GM21737 (cell line): ENCODE measurements around the gene KNL1.

ENCODE experiments used
- ATAC-seq: cut with Tn5 transposase; IDR thresholded peaks from one replicate; pipeline ENCODE4 v1.9.1; 2021; ENCODE audit warnings: mild to moderate bottlenecking, moderate library complexity; ENCODE audit not compliant: unreplicated experiment

Gene KNL1

DNA sequence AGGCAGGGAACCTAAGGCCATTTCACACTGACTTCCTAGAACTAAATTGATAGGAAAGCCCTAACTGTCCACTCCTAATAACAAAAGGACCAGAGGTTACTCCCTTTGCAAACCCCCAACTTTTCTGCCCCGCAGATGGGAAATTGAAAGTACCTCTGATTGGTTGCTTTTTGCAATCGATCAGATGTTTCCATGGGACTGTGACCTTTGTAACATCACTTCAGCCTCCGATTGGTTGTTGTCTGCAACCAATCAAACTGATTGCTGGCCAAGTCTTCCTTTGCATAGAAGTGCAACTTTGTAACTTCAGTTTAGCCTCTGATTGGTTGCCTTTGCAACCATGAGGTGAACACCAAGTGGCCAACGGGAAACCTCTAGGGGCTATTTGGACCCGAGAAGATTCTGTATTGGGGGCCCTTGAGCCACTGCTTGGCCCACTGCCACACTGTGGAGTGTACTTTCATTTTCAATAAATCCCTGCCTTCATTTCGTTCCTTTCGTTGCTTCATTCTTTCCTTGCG is 11.3 kb upstream of the KNL1 start:
- ATAC-seq, result no peak

DNA sequence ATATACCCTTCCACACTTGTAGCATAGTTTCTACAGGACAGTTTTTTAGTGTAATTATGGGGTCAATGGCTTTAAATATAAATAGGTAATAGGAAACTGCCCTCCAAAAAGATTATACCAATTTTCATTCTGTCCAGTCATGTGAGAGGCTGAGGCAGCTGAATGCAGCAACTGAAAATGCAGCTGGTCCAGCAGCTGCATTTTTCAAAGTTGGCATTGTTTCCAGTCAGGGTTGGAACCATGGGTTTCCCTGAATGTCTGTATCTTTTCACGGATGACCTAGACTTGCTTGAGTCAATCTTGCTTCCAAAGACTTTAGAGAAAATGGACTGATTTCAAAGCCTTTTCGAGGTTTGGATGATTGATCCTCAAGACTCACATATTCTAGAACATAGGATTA is 9.9 kb upstream of the KNL1 start:
- ATAC-seq, result no peak

DNA sequence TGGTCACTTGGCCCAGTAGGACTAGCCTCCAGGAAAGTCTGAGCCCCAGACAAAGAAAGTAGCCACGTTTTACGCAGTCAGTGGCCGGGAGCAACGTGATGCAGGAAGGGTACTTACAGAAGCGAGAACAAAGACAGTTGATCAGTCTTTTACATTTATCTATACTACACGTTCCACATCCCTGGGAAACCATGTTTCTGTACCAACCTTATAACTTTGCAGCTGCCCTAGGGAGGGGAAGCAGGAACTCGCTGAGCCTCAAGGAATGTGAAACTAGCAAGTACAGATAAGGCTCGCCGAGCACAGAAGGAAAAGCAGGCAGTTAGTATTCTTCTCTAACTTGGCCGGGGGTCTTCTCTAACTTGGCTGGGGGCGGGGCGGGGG is 3.4 kb upstream of the KNL1 start:
- ATAC-seq, result no peak

DNA sequence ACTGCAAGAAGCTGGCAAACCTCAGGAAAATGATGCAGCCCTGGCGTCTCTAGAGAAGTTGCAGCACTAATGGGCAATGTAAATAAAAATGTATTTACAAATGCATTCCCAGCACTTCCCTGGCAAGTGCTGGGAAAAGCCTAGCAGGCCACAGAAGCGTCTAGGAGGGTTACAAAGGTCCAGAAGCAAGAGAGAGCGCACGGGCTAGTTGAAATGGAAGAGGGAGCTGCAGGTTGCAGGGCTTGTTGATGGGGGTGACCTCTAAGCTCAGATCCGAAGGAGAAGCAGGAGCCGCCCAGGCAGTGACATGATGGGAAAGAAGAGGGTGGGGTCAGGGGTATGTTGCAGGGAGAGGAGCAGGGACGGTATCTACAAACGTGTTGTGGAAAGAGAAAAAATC is 2.7 kb upstream of the KNL1 start:
- ATAC-seq, result no peak

DNA sequence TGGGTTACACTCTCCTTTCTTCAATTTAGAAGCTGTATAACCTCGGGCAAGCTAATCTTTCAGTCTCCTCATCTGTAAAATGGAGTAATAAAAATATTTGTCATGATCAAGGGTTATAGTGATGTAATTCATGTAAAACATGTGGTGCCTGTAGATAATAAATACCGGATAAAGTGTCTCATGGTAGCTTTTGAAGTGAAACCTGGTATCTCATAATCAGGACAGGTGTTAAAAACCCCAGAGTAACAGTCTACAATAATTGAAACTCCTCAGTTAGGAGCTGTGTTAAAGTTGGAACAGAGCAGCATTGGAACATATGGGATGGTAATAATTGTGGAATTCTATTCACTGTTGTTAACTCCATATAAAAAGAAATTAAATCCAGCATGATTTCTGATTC is 884 bp upstream of the KNL1 start:
- ATAC-seq, result no peak

DNA sequence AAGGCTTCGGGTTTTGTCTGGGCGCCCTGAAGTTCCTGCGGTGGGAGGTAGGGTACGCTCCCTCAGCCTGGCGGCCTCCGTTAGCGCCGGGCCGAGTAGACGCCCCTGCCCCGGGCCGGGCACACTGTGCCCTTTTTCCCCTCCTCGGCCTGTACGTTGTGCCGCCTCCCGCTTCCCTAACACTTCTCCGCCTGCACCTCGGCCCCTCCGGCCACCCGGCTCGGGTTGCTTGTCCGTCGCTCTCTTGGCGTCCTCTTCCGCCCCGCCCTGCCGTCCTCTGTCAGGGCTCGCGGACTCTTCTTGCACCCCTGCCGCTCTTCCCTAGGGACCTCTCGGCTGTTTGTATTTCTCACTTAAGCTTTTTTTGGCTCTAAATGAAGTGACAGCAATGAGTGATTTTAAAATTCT is 384 bp downstream of the KNL1 start:
- ATAC-seq, result peak; percentile 40

DNA sequence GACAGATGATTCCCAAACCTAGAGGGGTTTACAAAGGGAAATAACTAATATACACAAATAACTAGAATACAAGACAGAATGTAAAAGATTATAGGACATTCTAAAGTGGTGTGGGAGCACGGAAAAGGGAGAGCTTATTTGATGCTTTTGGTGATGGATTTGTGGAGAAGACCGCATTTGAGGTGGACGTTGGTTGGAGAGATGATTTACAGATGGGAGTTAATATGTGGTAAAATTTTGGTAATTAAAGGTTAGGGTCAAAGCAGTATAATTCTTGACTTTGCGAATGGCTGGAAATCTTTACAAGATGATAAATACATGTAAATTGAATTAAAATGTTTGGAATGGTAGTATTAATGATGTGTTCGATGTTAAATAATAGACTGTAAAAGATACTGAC is 1.2 kb downstream of the KNL1 start:
- ATAC-seq, result no peak

DNA sequence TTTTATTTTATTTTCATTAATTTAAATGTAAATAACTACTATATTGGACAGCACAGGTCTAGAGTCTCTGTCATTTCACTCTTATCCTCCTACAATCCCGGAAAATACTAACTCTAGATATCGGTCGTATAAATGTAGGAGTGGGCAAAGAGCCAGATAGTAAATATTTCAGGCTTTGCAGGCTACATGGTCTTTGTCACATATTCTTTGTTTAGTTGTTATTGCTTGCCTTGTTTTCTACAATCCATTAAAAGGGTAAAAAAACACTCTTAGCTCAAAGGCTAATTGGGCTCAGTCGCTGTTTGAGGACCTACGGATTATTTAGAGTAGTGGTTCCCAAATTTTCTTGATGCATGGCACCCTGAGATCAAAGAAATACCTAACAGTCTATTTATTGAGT is 1.7 kb downstream of the KNL1 start:
- no peak for ATAC-seq

DNA sequence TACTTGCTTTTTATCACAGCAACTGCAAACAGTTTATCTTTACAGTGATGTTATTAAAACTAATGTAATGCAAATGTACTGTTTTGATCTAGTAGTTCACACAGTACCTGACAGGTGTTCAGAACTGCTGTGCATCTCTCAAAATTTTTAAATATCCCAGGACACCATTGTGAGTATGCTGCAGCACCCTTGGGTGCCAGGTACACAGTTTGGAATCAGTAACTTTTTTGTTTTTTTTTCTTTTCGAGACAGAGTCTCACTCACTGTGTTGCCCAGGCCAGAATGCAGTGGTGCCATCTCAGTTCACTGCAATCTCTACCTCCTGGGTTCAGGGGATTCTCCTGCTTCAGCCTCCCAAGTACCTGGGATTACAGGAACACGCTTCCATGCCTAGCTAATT is 3.0 kb downstream of the KNL1 start:
- no peak for ATAC-seq

DNA sequence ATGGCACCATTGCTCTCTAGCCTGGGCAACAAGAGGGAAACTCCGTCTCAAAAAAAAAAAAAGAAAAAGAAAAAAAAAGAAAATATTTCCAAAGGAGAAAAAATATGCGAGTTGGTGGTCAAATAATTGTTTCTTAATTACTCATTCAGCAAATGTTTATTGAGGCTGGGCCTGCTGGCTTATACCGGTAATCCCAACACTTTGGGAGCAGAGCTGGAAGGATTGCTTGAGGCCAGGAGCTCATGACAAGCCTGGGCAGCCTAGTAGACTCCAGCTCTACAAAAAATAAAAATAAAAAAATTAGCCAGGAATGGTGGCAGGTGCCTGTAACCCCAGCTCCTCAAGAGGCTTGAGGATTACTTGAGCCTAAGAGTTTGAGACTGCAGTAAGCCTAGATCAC is 4.1 kb downstream of the KNL1 start:
- ATAC-seq, result no peak

DNA sequence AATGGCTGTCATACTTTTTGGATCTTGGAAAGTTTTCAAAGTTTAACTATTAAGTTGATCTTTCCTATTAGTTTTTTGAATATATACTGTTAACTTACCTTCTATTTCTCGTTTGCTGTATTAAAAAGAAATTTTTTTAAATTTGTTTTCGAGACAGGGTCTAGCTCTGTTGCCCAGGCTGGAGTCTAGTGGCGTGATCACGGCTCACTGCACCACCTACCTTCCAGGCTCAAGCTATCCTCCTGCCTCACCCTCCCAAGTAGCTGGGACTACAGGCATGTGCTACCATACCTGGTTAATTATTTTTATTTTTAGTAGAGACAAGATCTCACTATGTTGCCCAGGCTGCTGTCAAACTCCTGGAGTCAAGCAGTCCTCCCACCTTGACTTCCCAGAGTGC is 4.6 kb downstream of the KNL1 start:
- ATAC-seq, result no peak

DNA sequence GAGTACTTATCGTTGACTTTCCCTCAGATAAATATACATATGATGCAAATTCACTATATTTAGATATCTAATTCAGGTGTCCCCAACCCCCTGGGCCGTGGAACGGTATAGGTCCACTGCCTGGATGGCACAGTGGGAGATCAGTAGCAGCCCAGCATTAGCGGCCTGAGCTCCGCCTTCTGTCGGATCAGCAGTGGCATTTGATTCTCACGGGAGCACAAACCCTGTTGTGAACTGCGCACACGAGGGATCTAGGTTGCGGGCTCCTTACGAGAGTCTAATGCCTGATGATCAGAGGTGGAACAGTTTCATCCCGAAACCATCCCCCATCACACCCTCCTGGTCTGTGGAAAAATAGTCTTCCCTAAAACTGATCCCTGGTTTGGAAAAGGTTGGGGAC is 6.9 kb downstream of the KNL1 start:
- no peak for ATAC-seq

DNA sequence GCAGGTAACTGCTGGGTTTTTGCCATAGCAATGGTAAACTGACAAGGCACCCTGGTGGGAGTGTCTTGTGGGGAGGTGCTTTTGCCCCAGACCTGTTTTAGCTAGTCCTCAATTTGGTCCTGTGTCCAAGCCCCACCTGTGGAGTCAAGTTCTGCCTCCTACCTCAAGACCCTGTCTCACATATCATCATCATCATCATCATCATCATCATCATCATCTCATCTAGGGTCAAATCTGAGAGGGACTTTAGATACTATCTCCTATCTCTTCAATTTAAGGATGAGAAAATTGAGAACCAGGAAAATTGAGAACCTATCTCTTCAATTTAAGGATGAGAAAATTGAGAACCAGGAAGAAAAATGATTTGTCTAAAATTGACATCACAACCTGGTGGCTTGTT is 9.9 kb downstream of the KNL1 start:
- ATAC-seq, result no peak

DNA sequence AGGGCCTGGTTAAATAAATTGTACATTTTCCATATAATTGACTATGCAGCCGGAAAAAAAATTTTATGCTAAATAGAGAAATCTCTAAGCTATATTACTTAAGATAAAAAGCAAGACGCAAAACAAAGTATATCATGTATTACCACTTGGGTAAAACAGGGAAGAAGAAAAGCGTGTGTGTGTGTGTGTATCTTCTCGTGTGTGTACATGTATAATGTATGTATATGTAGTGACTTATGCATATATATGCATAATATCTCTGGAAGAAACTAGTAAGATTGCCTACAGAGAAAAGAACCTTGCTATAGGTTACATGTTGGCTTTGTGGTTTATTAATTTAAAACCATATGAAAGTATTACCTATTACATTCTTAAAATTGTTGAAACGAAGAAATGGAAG is 19.0 kb downstream of the KNL1 start:
- ATAC-seq, result no peak

DNA sequence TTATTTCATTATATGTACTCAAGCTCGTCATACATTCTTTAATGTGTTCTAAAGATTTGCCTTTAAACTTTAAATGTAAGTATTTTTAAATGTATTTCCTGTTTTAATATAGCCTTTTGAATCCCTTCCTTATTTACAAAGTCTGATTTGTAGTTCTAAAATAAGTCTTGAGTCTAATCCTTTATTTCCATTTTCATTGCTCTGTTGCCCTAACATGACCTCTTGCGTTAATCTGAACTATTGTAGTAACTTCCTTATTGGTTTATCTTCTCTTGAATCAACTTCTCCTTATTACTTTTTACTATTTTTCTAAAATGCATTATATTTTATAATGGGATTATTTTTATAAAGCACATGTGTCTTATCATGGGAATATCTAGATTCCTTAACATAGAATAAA is 24.0 kb downstream of the KNL1 start:
- no peak for ATAC-seq

DNA sequence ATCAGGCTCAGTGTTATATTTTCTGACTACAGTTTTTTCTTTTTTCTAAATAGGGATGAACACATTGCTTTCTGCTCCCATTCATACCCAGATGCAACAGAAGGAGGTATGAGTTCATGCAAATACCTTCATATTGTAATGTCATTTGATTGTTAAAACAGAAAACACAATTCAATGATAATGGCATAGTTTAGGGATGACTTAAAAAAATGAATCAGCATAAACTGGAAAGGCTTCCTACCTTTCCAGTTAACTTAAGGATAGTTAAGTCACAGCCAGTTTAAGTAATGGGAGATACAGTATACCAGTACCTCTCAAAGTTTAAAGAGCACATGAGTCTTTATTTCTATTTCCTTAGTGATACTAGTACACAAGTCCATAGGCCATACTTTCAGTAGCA is 24.9 kb downstream of the KNL1 start:
- ATAC-seq, result no peak

DNA sequence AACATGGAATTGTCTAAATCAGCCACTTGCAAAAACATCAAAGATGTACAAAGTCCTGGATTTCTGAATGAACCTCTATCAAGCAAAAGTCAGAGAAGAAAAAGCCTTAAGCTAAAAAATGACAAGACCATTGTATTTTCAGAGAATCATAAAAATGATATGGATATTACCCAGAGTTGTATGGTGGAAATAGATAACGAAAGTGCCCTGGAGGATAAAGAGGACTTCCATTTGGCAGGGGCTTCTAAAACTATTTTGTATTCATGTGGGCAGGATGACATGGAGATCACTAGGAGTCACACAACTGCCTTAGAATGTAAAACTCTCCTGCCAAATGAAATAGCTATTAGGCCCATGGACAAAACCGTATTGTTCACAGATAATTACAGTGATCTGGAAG is 29.3 kb downstream of the KNL1 start:
- no peak for ATAC-seq

DNA sequence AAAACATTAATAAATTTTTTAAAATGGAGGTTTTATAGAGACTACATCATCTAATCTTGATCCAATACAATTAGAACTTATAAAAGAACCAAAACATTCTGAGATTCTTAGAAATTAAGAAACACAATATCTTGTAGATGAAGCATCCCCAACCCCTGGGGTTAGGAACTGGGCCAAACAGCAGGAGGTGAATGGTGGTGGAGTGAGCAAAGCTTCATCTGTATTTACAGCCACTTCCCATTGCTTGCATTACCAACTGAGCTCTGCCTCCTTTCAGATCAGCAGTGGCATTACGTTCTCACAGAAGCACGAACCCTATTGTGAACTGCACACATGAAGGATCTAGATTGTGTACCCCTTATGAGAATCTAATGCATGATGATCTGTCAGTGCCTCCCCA is 36.3 kb downstream of the KNL1 start:
- ATAC-seq, result no peak

DNA sequence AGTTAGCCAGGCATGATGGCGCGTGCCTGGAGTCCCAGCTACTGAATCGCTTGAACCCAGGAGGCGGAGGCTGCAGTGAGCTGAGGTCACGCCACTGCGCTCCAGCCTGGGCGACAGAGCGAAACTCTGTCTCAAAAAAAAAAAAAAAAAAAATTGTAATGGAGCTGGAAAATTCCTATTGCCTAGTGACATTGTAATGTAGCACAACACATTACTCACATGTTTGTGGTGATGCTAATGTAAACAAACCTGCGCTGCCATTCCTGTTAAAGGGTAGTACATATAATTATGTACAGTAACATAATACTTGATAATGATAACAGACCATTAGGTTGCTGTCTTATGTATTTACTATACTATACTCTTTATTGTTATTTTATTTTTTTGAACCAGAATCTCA is 39.1 kb downstream of the KNL1 start:
- no peak for ATAC-seq

DNA sequence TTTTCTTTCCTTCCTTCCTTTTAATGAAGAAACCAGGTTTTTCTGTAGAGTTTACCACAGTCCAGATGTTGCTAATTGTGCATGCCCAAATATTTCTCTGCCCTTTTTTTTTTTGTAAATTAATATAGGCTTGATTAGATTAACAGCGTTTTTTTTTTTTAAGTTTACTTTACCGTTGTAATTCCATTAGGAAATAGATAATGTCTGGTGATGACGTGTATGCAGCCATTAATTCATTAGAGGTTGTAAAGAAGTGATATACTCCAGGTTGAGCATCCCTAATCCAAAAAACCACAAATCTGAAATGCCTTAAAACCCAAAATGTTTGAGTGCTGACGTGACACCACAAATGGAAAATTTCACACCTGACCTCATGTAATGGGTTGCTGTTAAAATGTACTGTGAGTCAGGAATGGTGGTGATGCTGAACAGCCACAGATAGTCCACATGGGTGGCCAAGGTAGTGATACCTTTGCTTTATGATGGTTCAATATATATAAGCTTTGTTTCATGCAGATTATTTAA is 43.2 kb downstream of the KNL1 start:
- ATAC-seq, result no peak

DNA sequence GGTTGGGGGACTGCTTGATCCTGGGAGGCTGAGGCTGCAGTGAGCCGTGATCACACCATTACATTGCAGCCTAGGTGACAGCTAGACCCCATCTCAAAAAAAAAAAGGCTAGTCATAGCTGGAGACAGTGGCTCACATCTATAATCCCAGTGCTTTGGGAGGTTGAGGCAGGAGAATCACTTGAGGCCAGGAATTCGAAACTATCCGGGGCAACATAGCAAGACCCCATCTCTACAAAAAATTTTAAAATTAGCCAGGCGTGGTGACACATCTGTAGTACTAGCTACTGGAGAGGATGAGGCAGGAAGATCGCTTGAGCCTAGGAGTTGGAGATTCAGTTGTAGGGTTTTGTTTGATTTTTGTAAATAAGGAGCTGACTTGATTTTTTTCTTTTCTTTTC is 45.6 kb downstream of the KNL1 start:
- ATAC-seq, result no peak

DNA sequence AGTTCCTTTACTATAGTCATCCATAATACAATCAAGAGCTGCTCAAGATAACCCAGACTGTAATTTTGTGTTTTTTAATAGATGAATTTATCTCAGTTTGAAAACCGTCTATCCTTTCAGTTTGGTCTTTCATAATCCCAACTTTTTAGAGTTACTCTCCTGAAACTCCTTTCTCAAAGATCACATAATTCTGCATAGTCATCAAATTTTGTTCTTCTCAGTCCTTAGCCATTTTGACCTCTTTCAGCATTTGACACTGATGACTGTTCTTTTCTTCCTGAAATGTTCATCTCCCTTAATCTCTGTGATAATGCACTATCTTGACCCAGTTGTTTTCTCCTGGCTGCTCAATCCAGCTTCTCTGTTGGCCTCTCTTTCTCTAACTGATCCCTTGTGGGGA is 53.5 kb downstream of the KNL1 start:
- no peak for ATAC-seq

DNA sequence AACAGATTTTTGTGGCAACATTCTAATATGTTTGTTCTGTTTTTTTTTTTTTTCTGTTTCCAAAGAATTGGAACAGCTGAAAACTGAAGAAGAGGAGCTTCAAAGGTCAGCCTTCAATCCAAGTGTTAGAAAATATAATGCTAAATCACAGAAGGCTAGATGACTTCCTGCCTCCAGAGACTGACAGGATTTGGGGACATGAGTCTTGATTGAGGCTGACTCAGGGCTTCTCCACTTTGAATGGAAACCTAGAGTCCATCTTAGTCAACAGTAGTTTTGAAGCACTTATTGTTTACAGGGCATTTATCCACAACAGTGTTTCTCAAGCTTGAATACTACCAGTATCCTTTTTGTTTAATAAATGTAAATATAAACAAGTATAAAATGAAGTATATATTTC is 56.4 kb downstream of the KNL1 start:
- ATAC-seq, result no peak

DNA sequence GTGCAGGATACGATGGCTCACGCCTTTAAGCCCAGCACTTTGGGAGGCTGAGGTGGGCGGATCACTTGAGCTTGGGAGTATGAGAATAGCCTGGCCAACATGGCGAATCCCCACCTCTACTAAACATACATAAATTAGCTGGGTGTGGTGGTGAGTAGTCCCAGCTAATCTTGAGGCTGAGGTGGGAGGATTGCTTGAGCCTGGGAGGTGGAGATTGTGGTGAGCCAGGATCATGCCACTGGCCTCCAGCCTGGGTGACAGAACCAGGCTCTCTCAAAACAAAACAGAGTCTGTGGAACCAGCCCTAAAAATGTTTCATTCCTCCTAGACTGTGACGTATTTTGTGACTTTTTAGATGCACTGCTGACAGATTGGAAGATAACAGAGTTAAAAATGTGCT is 66.6 kb downstream of the KNL1 start:
- ATAC-seq, result no peak
